SKM-1 treated with dmso at 0.1 percent for 144 hours (cell line): ENCODE results near the gene AGAP9.
A peak's percentile ranks its signal among the peaks of the same experiment; 100 is the strongest.
"Not testable (repeated sequence)": the region's sequence is repeated elsewhere in the genome, so short reads cannot be mapped to it uniquely, and the experiment has no call there.

Source experiments
- DNase-seq: peaks from one replicate; lab custom pipeline; 2025; ENCODE audit not compliant: unreplicated experiment; lab: John Stamatoyannopoulos, UW

The AGAP9 gene

DNA sequence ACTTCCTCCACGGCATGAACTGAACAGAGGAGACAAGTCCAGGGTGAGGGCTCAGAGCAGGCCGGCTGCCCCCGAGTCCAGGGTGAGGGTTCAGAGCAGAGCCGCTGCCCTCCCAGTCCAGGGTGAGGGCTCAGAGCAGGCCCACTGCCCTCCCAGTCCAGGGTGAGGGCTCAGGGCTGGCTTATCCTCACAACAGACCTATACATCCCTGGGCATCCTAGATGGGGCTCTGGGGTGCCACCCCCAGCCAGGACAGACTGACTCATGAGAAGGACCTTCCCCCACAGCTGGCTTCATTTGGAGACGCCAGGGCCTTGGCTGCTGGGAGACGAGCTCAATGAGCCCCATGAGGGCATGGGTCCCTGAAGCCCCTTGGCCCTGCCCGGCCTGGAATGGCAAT lies 33.8 kb downstream of the AGAP9 start:
- DNase-seq = not testable (repeated sequence)

DNA sequence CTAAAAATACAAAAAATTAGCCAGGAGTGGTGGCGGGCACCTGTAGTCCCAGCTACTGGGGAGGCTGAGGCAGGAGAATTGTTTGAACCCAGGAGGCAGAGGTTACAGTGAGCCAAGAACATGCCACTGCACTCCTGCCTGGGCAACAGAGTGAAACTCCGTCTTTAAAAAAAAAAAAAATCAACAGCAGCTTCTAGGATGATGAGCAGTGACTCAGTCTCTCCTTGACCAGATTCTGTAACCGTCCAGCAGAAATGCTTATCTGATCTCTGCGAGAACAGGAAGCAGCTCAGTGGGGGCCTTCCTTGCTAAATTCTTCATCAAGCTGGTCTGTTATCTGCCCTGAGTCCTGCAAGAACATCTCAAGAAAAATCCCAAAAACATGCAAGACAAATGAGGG lies 37.5 kb downstream of the AGAP9 start:
- DNase-seq = peak; percentile 13

DNA sequence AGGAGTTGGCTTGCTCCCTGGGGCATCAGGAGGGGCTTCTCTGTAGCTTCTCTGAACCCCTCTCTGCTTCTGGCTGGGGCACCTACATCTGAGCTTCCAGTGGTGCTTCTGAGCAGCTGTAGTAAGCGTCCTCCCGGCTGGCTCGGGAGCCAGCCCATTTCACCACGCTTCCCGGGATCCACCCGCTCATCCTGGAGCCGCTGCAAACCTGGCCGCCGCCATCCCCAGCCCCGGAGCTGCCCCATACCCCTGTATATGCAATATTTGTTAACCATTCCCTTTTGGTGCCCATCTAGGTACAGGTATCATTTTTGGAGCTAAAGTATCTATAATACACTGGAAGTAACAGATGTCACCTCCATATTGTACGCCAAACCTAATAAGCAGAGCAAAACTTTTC lies 38.7 kb downstream of the AGAP9 start:
- DNase-seq = not testable (repeated sequence)

DNA sequence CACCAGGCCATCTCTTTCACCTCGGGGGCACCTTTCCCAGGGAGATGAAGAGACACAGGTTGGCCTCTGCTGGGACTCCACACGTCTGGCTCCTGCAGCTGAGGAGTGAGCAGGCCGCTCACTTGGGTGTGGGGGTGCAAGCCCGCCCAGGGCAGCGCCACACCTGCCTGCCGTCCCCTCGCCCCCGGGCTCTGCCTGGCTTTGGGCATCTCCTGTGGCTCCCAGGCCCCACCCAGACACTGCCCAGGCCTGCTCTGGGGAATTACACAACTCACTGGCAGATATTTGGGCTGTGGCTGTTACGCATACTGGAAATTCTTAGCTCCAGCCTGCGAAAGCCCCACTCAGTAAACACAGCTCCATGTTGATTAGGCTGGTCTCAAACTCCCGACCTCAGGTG lies 39.5 kb downstream of the AGAP9 start, which contains the start of gene ANXA8:
Gene ANXA8, minus strand, starts transcription at position 193 of the 400 bp plus-strand sequence. Its CDS starts 182 bp downstream, at position 11.
- DNase-seq = not testable (repeated sequence)

DNA sequence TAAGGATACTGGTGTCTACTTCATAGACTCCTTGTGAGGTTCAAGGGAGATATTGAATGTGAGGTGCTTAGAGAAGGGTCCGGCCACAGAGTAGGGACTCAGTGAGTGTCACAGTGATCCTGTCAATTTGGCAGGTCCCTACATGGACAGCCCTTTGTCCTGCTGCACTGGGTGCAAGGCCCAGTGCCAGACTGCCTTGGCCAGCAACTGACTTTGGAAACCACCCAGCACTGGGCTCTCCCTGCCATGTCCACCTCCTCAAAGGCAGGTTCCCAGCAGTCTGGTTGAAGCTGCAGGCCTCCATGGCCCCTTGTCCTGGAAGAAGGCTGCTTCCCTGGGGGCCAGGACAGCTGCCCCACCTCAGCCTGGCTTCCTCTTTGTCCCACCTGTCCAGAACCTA lies 41.1 kb downstream of the AGAP9 start:
- DNase-seq = not testable (repeated sequence)

DNA sequence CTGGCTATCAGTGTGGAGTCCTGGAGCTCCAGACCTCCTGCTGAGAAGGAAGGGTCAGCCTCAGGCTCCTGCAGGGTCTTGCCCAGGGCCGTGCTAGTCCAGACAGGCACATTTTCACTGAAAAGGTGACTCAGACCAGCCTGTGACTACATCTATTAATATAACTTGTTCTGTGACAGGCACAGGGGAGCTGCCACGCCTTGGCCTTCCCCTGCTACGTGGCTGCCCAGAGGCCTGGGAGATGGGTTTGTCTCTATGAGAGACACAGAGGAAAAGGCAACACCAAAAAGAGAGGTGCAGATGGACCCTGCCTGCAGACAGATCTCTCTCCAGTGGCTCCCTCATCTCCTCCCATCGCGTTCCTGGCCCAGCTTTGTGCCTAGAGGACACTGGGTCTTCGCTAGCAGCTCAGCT lies 41.7 kb downstream of the AGAP9 start:
- DNase-seq = not testable (repeated sequence)

DNA sequence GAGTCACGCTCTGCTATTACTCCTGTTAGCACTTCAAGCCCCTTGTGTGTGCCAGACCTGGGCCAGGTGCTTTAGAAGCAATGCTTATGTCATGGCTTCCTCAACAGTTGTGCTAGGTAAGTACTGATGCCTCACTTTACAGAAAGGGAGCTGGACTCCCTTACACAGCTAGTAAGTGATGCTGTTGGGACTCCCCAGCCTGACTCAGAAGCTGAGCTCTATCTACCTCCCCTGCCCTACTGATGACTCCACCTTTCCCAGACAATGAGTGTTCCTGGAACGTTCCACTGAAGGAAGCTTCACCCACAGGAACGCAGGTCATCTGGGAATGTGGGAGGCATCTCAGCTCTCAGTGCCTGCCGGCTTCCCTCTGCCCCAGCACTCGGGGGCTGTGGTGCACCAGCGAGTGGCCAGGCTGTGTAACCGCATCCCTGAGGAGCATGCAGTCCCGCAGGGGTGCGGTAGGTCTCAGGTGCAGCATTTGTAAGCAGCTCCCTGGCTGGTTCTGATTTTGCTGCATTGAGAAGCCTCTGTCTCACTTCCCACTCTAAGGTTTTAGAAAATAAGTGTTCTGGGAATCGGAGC lies 42.2 kb downstream of the AGAP9 start:
- not testable (repeated sequence) for DNase-seq

DNA sequence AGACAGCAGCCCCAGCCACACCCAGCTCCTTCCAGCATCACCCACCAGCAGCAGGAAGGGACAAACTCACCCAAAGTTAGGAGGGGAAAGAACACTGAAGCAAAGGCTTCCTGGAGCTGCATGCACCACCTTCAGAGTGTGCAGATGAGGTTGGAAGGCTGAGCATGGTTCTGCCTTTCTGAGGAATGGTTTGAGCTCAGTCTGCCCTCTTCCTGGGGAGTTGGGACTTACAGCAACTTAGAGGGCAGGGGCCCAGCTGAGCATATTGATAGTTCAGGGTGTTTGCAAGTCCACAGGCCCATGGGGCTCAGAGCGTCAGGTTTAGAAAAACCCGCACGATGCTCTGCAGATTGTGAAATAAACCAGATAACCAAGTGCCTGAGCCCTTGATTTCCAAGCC lies 43.3 kb downstream of the AGAP9 start:
- not testable (repeated sequence) for DNase-seq

DNA sequence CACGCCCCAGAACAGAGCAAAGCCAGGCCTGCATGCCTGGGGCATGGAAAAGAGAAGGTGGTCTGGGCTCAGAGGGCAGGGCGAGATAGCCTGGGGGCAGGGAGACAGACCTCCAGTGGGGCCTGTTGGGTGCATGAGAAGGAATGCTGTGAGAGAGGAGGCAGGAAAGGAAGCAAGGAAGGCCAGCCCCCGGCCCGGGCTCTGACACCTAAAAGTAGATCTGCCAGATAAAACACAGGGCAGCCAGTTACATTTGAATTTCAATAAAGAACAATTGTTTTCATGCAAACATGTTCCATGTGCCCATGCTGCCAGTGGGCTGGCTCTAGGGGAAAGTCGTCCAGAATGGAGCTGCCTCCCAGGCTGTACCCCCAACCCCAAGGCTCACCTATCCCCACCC lies 45.3 kb downstream of the AGAP9 start:
- not testable (repeated sequence) for DNase-seq

DNA sequence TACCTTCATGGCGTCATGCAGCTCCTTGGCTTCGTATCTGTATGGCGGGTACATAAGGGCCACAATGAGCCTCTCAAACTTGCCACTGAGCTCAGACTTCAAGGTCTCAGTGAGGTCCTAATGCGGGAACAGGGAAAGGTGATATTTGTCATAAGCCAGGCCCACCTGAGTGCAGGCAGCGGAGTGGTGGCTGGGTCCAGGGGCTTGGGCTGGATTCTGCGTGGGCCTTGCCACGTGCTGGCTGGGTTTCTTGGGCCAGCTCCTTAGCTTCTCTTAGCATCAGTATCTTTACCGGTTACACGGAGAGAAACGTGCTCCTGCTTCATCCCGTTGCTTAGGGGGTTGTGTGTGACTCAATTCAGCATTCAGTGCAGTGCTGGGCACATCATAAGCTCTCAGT lies 46.4 kb downstream of the AGAP9 start:
- DNase-seq = not testable (repeated sequence)

DNA sequence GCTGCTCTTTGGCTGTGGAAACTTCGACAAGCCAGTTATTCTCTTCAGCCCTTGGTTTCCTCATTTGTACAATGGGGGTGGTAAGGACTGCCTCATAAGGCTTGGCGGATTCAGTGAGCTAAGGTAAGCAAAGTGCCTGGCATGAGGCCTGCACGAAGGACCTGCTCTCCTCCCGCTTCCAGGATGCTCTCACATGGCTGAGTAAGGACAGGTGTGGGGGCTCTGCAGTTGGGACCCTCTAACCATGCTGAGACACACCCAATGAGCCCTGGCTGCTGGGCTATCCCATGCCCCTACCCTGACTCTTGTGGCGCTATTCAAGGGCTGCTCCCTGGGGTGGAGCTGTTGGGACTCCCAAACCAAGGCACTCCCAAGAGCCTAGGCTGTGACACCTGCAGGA lies 48.3 kb downstream of the AGAP9 start:
- DNase-seq = not testable (repeated sequence)

DNA sequence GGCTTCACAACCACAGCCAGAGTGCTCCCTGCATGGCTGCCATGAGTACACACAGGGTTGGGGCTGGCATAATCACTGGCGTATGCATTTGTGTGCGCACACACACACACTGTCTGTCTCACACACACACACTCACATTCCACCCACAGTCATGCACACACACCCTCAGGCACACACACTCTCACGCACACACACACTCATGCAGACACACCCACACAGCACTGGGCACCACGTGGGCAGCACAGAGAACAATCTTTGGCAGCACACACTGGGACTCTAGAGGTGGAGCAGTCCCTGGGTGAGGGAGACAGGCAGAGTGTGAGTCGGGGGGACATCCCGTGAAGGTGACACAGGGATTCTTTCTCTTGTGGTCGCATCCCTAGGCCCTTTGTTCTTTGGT lies 49.9 kb downstream of the AGAP9 start:
- not testable (repeated sequence) for DNase-seq

DNA sequence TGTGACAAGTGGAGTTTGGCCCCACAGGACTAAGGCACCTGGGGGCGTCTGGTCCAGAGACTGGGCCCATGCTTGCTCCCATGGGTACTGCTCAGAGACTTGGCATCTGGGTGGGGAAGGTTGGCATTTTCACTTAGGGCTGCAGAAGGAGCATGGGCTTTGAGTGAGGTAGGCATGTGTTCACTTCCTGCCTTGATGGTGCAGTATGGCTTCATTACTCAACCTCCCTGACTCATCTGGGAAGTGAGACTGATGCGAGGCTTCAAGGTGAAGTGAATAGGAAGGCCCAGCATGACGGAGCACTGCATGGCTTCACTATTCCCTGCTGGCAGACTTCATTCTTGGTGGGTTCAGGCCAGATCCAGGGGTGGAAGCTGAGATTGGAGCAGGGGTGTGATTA lies 50.8 kb downstream of the AGAP9 start:
- DNase-seq = not testable (repeated sequence)

DNA sequence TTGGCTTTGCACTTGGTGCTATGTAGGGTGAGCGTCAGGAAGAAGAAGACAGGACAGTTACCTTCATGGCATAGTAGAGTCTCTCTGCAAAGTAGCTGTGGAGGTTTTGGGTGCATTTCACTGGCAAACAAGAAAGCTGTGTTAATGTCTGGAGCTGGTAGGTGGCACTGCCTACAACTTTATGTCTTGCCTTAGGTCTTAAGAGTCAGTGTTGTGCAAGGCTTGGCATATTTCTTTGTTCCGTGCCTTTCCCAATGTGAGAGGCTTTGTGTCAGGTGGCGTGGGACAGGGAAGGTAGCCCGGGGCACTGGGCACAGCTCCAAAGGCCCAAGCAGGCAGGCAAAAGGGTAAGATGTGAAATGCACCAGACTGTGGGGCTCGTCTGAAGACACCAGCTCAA lies 51.4 kb downstream of the AGAP9 start:
- not testable (repeated sequence) for DNase-seq

DNA sequence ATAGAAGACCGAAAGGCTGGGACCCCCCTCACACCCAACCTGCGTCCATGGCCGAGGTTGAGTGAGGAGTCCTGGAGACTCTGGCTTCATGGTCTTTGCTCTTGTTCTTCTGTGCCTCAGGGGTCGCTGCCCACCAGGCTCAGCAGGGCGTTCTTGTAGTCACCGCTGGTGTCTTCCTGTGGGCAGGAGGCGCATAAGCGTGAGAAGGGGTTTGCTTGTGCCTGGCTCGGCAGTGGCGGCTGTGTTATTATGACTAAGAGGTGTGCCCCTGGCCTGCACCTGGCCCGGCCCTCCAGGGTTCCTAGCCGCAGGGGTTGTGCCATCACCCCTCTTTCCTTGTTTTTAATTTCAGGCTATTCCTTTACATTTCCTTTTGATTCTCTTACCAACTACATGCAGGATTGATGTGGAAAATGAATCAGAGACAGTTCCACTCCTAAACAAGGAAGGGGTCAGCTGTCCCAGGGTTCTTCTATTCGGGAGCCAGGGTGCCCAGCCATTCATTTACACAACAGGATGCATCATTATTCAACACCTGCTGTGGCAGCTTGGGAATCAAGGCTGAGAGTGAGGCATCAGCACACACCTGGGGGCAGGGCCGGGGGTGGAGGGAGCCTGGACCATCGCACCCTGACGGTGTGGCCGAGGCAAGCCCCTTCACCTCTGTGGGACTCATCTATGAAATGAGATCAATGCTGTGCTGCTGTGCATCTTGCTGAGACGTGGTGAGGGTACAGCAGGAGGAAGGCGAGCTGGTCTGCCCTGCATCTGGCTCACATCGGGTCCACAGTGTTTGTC lies 54.5 kb downstream of the AGAP9 start:
- not testable (repeated sequence) for DNase-seq

DNA sequence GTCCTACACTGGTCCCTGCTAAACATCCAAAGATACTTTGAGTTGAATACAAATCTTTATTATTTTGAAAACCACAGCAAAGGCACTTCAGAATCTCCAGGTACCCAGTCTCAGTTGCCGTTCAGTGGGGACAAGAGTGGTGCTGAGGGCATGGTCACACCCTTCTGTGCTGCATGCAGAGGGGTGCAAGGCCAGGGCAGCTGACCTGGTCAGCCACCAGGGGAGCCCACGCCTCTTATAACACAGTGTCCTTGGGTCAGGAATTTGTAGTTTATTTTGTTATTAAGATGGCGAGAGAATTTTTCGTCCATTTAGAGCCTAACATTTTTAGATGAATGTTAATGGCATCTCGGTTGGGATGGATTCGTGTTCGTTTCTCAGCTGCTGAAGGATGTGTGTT lies 55.5 kb downstream of the AGAP9 start:
- DNase-seq = not testable (repeated sequence)

DNA sequence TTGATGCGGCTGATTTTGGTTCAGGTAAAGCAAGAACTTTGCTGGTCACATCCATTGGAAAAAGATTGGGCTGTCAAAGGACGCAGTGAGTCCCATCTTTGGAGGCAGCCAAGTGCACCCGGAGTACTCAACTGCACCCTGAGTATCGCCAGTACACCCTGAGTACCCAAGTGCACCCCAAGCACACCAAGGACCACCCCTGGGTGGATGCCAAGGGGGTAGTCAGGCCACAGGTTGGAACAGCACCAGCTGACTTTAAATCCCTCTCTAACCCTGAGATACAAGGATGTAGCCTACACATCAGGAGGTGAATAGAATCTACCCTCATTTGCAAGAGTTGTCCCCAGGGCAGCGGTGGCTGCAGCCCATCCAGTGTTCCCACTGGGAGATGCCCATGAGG lies 56.0 kb downstream of the AGAP9 start:
- not testable (repeated sequence) for DNase-seq

DNA sequence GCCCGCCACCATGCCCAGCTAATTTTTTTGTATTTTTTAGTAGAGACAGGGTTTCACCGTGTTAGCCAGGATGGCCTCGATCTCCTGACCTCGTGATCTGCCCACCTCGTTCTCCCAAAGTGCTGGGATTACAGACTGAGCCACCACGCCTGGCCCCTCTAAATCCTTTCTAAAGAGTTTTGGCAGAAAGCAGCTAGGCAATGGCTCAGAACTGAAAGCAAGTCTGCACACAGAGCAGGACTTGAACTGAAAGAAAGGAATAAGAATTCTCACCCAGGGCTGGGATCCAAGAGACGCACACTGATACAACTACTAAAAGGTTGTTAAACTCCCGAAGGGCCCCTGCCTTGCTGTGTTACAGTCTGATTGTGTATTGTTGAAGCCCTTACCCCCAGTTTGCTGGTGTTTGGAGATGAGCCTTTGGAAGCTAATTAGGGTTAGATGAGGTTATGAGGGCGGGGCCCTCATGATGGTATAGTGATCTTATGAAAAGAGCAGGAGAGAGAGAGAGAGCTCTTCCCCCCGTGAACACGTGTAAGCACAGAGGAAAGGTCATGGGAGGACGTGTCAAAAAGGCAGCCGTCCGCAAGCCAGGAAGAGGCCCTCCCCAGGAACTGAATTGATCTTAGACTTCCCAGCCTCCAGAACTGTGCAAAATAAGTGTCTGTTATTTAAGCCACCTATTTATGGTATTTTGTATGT lies 58.1 kb downstream of the AGAP9 start:
- DNase-seq = not testable (repeated sequence)

DNA sequence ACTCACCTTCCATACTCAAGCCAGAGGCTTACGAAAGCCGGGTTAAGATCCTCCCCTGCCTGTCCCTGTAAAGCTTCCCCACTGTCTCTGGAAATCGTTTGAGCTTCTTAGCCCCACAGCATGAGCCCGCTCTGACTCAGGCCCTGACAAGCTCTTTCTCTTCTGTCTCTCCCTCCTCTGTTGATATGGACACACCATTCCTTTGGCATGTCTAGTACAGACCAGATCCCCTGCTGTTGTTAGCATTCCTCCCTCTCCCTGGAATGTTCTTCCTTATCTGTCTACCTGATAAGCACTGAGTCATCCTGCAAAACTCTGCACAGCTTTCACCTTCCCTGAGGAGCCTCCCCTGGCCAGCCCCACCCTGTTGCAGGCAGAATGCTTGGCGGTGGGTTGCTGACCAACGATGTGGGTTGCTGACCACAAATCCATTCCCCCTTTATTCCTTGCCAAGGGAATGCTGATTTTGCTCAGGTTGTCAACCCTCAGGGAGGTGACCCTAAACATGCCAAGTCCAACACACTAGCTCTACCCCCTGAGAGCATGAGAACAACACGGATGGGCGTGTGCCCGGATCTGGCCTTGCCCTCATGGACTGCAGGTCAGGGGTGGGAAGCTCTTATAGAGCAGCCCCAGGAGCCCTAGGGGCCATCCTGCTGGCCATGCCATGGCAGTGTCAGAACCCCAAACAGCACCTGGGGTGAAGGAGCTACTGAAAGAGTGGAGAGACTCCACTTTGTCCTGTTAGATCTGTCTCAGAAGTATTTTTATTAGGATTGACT lies 60.7 kb downstream of the AGAP9 start:
- DNase-seq = not testable (repeated sequence)

DNA sequence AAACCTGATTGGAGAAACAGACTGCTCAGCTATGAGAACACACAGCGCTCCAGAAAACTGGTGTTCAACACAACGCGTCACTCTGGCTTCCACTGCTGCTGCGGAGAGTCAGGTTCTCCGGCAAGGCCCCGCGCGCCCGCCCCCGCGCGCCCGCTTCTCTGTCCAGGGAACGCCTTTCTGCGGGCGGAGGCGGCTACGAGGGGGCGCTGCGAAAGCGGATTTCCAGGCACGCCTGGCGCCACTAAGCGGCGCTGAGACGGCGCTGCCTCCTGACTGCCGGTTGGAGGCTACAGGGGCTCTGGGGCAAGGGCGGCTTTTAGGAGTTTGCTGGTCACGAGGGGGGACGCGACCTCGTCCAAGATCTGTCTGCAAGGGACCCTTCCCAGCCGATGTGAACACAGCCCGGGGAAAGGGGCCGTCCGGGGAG lies 62.2 kb downstream of the AGAP9 start:
- not testable (repeated sequence) for DNase-seq
